ENCODE measurements around the gene SPDYE18. TPM values are rescaled to one million over a fixed set of nuclear protein-coding genes. Genes with fewer than 3 reads are reported as not detected.
"Not testable (repeated sequence)": the region's sequence is repeated elsewhere in the genome, so short reads cannot be mapped to it uniquely, and the experiment has no call there.

The SPDYE18 gene, protein sequence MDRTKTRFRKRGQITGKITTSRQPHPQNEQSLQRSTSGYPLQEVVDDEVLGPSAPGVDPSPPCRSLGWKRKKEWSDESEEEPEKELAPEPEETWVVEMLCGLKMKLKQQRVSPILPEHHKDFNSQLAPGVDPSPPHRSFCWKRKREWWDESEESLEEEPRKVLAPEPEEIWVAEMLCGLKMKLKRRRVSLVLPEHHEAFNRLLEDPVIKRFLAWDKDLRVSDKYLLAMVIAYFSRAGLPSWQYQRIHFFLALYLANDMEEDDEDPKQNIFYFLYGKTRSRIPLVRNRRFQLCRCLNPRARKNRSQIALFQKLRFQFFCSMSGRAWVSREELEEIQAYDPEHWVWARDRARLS
- total RNA-seq, result 1 to 10 TPM in 2 of 8 experiments, under 1 TPM in 5, not detected in 1; 0.29 to 2.3 (median 0.66) TPM

DNA sequence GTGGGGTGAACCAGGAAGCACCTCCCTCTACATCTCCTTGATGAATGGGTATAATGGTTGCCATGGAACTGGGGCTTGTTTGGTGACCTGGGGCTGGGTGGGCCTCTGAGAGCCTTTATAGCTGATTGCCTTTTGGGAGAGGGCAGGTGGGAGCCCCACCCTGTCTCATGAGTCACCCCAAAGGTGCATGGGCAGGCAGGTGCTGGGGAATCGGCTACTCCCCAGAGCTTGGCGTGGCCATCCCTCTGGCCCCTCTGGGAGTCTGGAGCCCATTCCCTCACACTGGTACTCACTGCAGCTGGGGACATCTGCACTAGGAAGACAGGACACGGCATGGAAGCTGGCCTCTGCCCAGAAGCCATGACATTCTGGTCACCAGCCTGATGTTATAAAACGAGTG lies at the start of gene SPDYE18:
Gene SPDYE18, minus strand, starts transcription at position 2 of the 400 bp plus-strand sequence. CDS start 2,046 bp downstream, outside the sequence.
- in situ Hi-C loops (cut with MboI; ENCODE audit: low pct_unique_long_range_greater_than_20kb in 2 of 9, low sequenced_read_pairs in 9 of 9, unreplicated experiment in 9 of 9); ATAC-seq (replicated peaks in 6 of 8); H3K4me1 ChIP-seq (replicated peaks in 1 of 2); H3K4me3 ChIP-seq; H3K27ac ChIP-seq: not testable (repeated sequence)
- no CpG with 5 or more reads among the region's 4 CpGs for WGBS, 10 experiments

DNA sequence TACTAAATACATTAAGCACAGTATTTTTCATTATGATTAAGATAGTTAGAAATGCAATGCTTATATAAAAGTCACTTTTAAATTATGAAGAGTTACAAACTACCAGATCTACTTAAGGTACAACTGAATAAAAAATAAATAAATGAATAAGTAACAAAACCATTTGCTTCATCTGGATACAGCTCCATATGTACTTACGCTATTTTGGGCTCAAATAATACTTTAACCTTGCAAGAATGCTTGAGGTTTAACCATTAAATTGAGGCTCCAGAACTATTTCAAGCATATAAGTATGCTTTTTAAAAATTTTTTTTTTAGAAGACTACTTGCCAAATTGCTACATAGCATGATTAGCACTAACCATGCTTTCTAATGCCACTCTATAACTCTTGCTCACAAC lies 46.0 kb upstream of the SPDYE18 start:
- H3K27ac ChIP-seq; H3K4me1 ChIP-seq (replicated peaks in 1 of 2); in situ Hi-C loops (cut with MboI; ENCODE audit: low pct_unique_long_range_greater_than_20kb in 2 of 9, low sequenced_read_pairs in 9 of 9, unreplicated experiment in 9 of 9); ATAC-seq (replicated peaks in 6 of 8); H3K4me3 ChIP-seq: not testable (repeated sequence)
- 100% methylated on average over 1 of the region's 1 CpG; no CpG with 5 or more reads in 8 of the 10 experiments for WGBS, 10 experiments

DNA sequence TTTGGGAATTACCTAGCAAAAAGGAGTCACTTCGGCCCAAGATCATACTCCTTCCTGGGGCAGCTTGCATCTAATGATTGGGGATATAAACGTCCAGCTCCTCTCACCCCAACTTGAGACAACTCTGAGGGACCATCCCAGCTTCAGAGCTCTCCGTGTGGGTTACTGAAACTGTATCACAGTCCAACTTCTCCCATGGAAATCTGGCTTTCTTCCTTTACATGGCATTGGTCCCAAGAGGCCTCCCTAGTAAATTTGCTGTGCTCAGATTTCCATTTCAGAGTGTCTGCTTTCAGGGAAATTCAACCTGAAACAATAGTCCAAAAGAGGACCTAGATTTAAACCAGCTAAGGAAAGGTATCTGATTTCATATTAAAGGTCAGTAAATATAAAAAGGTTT lies 45.3 kb upstream of the SPDYE18 start:
- H3K4me3 ChIP-seq; H3K27ac ChIP-seq; H3K4me1 ChIP-seq (replicated peaks in 1 of 2); in situ Hi-C loops (cut with MboI; ENCODE audit: low pct_unique_long_range_greater_than_20kb in 2 of 9, low sequenced_read_pairs in 9 of 9, unreplicated experiment in 9 of 9); ATAC-seq (replicated peaks in 6 of 8): not testable (repeated sequence)
- no CpG with 5 or more reads among the region's 3 CpGs for WGBS, 10 experiments

DNA sequence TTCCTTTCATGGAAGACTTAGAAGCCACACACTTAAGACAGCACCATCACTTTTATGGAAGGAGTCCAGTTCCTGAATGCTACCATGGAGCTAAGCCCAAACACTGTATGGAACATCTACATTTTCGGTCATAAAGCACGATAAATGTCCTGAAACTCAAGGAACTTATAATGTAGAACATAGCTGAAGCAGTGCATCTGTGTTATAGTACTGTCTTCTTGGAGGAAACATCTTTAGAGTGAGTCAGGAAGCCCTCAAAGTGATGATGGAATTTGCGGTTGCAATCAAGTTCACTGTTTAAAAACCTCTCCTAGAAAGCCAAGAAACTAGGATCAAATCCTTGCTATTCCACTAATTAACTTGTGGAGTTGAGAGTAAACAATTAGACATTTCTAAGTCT lies 43.5 kb upstream of the SPDYE18 start:
- H3K27ac ChIP-seq; H3K4me3 ChIP-seq; ATAC-seq (replicated peaks in 6 of 8); in situ Hi-C loops (cut with MboI; ENCODE audit: low pct_unique_long_range_greater_than_20kb in 2 of 9, low sequenced_read_pairs in 9 of 9, unreplicated experiment in 9 of 9); H3K4me1 ChIP-seq (replicated peaks in 1 of 2): not testable (repeated sequence)
- WGBS, 10 experiments, result 100% methylated on average over 1 of the region's 3 CpGs; no CpG with 5 or more reads in 9 of the 10 experiments

DNA sequence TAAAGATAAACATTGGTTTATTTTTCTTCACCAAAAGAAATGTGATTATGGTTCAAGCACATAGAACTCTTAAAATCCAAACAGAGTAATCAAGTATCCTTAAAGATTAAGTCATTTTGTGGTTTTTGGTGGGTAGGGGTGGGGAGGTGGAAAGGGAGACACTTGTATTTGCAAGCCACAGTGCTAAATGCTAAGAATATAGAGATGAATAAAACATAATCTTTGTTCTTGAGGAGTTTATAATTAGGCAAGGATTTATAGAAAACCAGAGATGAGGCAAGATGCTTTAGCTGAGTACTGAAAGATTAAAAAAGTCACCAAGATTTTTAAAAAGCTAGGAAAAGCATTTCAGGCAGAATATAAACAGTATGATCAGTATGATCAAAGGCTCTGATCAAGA lies 40.3 kb upstream of the SPDYE18 start:
- H3K4me1 ChIP-seq (replicated peaks in 1 of 2); H3K27ac ChIP-seq; in situ Hi-C loops (cut with MboI; ENCODE audit: low pct_unique_long_range_greater_than_20kb in 2 of 9, low sequenced_read_pairs in 9 of 9, unreplicated experiment in 9 of 9); H3K4me3 ChIP-seq: not testable (repeated sequence)
- peak in 3 of 8 experiments; percentile 48 to 85 (median 64) for ATAC-seq (replicated peaks in 6 of 8)

- WGBS, 10 experiments, result 100% methylated on average over 1 of the region's 1 CpG; no CpG with 5 or more reads in 9 of the 10 experiments
- H3K27ac ChIP-seq; H3K4me3 ChIP-seq; H3K4me1 ChIP-seq (replicated peaks in 1 of 2); in situ Hi-C loops (cut with MboI; ENCODE audit: low pct_unique_long_range_greater_than_20kb in 2 of 9, low sequenced_read_pairs in 9 of 9, unreplicated experiment in 9 of 9); ATAC-seq (replicated peaks in 6 of 8): not testable (repeated sequence)
Measured at GRCh38 chr7:77101187-77101586, 38.8 kb upstream of the SPDYE18 start.

- ATAC-seq (replicated peaks in 6 of 8); H3K27ac ChIP-seq; in situ Hi-C loops (cut with MboI; ENCODE audit: low pct_unique_long_range_greater_than_20kb in 2 of 9, low sequenced_read_pairs in 9 of 9, unreplicated experiment in 9 of 9); H3K4me3 ChIP-seq; H3K4me1 ChIP-seq (replicated peaks in 1 of 2): not testable (repeated sequence)
- WGBS, 10 experiments, result no CpG with 5 or more reads among the region's 3 CpGs
Measured at GRCh38 chr7:77100501-77100900, 38.1 kb upstream of the SPDYE18 start.

DNA sequence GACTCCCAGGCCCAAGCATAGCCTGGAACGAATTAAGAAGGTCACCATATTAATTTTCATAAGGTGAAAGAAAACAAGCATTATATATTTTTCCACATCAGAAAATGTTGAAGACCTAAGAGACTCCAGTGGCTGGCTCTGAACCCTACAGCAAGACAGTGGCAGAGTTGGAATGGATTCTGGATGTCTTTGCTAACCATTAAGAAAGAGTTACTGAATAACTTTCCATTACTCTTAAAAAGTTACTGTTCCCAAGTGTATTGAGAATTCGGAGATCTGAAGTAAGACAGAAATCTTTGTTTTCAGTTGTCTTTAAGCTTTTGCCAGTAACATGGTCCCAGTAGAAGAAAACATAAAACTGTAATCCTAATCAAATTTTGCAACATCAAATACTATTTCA lies 29.9 kb upstream of the SPDYE18 start:
- ATAC-seq (replicated peaks in 6 of 8), result not testable (repeated sequence)
- 0 to 50% methylated on average over 1 of the region's 2 CpGs; no CpG with 5 or more reads in 8 of the 10 experiments for WGBS, 10 experiments

DNA sequence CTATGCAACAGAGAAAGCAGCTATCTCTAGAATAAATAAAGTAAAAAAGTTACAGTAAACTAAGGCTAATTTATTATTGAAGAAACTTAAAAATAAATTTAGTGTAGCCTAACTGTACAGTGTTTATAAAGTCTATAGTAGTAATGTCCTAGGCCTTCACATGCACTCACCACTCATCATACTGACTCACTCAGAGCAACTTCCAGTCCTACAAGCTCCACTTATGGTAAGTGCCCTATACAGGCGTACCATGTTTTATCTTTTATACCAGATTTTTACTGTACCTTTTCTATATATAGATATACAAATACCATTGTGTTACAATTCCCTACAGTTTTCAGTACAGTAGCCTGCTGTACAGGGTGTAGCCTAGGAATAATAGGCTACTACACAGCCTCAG lies 19.8 kb upstream of the SPDYE18 start:
- ATAC-seq (replicated peaks in 6 of 8); H3K4me1 ChIP-seq (replicated peaks in 1 of 2); H3K27ac ChIP-seq; in situ Hi-C loops (cut with MboI; ENCODE audit: low pct_unique_long_range_greater_than_20kb in 2 of 9, low sequenced_read_pairs in 9 of 9, unreplicated experiment in 9 of 9); H3K4me3 ChIP-seq: not testable (repeated sequence)
- WGBS, 10 experiments, result no CpG with 5 or more reads among the region's 1 CpG

More for the DNA sequence above, 29.9 kb upstream of the SPDYE18 start:
- H3K27ac ChIP-seq; in situ Hi-C loops (cut with MboI; ENCODE audit: low pct_unique_long_range_greater_than_20kb in 2 of 9, low sequenced_read_pairs in 9 of 9, unreplicated experiment in 9 of 9); H3K4me1 ChIP-seq (replicated peaks in 1 of 2); H3K4me3 ChIP-seq: not testable (repeated sequence)

GRCh38 chr7:77080236-77080635 lies 17.9 kb upstream of the SPDYE18 start:
- in situ Hi-C loops (cut with MboI; ENCODE audit: low pct_unique_long_range_greater_than_20kb in 2 of 9, low sequenced_read_pairs in 9 of 9, unreplicated experiment in 9 of 9); H3K27ac ChIP-seq; H3K4me1 ChIP-seq (replicated peaks in 1 of 2); H3K4me3 ChIP-seq: not testable (repeated sequence)
- peak in 1 of 8 experiments; percentile 53 for ATAC-seq (replicated peaks in 6 of 8)
- WGBS, 10 experiments, result 100% methylated on average over 1 of the region's 2 CpGs; no CpG with 5 or more reads in 9 of the 10 experiments

- H3K4me3 ChIP-seq; in situ Hi-C loops (cut with MboI; ENCODE audit: low pct_unique_long_range_greater_than_20kb in 2 of 9, low sequenced_read_pairs in 9 of 9, unreplicated experiment in 9 of 9); H3K4me1 ChIP-seq (replicated peaks in 1 of 2); ATAC-seq (replicated peaks in 6 of 8); H3K27ac ChIP-seq: not testable (repeated sequence)
- WGBS, 10 experiments, result no CpG with 5 or more reads among the region's 5 CpGs
Measured at GRCh38 chr7:77079624-77080023, 17.3 kb upstream of the SPDYE18 start.

- ATAC-seq (replicated peaks in 6 of 8); H3K4me1 ChIP-seq (replicated peaks in 1 of 2); H3K27ac ChIP-seq; in situ Hi-C loops (cut with MboI; ENCODE audit: low pct_unique_long_range_greater_than_20kb in 2 of 9, low sequenced_read_pairs in 9 of 9, unreplicated experiment in 9 of 9); H3K4me3 ChIP-seq: not testable (repeated sequence)
Measured at GRCh38 chr7:77079112-77079511, 16.8 kb upstream of the SPDYE18 start.

DNA sequence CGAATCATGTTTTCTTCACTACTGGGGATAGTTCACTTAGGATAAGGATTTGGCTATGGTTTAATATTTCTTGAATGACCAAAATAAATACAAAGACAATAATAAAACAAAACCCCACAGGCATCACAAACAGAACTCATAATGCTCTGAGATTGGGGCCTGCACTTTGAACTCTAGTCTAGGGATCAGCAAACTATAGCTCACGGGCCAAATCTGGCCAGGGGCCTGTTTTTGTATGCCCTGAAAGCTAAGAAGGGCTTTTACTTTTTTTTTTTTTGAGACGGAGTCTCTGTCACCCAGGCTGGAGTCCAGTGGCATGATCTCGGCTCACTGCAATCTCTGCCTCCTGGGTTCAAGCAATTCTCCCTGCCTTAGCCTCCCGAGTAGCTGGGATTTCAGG lies 14.7 kb upstream of the SPDYE18 start:
- in situ Hi-C loops (cut with MboI; ENCODE audit: low pct_unique_long_range_greater_than_20kb in 2 of 9, low sequenced_read_pairs in 9 of 9, unreplicated experiment in 9 of 9); H3K4me3 ChIP-seq; H3K27ac ChIP-seq; ATAC-seq (replicated peaks in 6 of 8); H3K4me1 ChIP-seq (replicated peaks in 1 of 2): not testable (repeated sequence)
- WGBS, 10 experiments, result no CpG with 5 or more reads among the region's 5 CpGs

GRCh38 chr7:77074786-77075396 lies 12.5 kb upstream of the SPDYE18 start:
- WGBS, 10 experiments, result no CpG with 5 or more reads among the region's 6 CpGs
- in situ Hi-C loops (cut with MboI; ENCODE audit: low pct_unique_long_range_greater_than_20kb in 2 of 9, low sequenced_read_pairs in 9 of 9, unreplicated experiment in 9 of 9); H3K4me3 ChIP-seq; H3K27ac ChIP-seq; ATAC-seq (replicated peaks in 6 of 8); H3K4me1 ChIP-seq (replicated peaks in 1 of 2): not testable (repeated sequence)

Data from motor neuron (in vitro differentiated cells).